ENCODE data around the gene CD63. TPM values are rescaled to one million over a fixed set of nuclear protein-coding genes. Genes with fewer than 3 reads are reported as not detected.

Gene CD63
- total RNA-seq, 4 donors from 2014 or later = 736 to 1,401 (median 892) TPM

DNA sequence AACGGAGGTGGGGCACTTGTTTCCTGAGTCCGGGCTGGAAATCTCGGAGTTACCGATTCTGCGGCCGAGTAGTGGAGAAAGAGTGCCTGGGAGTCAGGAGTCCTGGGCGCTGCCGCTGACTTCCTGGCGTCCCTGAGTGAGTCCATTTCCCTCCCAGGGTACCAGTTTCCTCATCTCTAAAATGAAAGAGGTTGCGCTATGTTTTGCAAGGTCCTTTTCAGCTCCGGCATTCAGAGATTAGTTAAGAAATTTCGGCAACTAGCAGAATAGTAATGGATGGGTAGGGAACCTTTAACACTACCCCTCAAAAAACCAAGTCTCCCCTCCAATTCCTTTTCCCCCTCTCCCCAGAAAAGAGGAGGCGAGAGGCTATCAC is 12.2 kb downstream of the CD63 start:
- DNase-seq (ENCODE audit: low spot score) (no peak), ATAC-seq (ENCODE audit: low FRiP score) (no peak)
- TF ChIP-seq, protein P1, sequence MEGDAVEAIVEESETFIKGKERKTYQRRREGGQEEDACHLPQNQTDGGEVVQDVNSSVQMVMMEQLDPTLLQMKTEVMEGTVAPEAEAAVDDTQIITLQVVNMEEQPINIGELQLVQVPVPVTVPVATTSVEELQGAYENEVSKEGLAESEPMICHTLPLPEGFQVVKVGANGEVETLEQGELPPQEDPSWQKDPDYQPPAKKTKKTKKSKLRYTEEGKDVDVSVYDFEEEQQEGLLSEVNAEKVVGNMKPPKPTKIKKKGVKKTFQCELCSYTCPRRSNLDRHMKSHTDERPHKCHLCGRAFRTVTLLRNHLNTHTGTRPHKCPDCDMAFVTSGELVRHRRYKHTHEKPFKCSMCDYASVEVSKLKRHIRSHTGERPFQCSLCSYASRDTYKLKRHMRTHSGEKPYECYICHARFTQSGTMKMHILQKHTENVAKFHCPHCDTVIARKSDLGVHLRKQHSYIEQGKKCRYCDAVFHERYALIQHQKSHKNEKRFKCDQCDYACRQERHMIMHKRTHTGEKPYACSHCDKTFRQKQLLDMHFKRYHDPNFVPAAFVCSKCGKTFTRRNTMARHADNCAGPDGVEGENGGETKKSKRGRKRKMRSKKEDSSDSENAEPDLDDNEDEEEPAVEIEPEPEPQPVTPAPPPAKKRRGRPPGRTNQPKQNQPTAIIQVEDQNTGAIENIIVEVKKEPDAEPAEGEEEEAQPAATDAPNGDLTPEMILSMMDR (IDR thresholded peaks at IDR 0.05) = no peak

DNA sequence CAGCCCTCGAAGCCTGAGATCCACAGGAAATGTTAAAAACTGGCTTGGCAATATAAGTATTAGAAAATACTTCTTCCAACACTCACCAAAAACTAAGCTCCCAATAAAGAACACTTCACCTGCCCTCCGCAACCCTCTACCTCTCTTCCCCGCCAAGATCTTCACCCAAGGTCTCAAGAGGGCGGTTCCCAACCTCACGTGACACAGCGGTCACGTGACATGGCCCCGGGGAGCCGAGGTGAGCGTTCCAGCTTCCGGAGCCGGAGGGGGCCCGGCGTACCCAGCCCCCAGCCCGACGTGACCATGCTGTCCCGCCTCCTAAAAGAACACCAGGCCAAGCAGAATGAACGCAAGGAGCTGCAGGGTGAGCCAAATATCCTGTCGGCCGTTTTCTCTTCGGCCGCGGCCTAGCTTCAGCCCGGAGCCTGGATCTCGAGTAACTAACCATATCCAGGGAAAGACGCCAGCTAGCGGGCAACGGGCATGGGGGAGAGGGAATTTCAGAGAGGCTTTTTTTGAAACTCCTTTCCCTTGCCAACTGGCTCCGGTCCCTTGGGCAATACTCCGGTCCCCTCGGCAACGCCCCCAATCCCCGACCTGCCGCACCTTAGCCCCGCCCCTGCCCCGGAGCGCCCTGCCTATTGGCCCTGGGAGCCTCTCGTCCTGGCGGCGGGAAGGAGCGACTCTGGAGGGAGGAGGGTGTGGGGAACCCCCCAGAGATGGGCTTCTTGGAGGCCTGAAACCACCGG is 12.8 kb downstream of the CD63 start, which contains the start of gene BLOC1S1:
BLOC1S1 (plus strand) TSS at position 214 of the 749 bp plus-strand sequence; CDS start at position 220, 6 bp downstream.
- DNase-seq (ENCODE audit: low spot score) = peak; percentile 91
- peak; percentile 70 for ATAC-seq (ENCODE audit: low FRiP score)
- TF ChIP-seq, protein P1 (IDR thresholded peaks at IDR 0.05) = no peak

DNA sequence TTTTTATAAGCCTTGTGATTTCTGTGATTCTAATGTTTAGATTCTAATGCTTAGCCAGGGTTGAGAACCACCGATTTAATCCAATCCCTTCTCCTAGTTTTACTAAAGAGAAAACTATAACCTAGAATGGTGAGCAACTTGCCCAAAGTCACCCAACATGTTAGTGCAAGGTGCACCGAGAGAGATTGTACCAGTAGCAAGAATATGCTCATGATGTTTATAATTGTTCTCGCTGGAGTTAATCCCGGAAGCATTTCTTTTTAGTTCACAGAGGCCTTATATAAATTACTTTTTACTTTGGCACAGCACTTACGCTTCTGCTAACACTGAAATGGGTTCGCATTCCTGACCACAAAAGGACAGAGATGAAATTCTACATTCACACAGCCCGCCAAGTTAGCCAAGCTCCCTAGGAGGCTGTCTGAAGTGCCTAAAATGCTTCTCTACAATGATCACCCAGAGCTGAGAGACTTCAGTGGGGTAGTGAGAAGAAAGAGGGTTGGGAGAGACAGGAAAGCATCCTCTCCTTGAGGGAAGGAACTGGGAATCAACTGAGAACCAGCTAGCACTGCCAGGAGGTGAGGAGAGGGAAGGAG is 13.5 kb downstream of the CD63 start:
- DNase-seq (ENCODE audit: low spot score) = no peak
- ATAC-seq (ENCODE audit: low FRiP score) = no peak
- TF ChIP-seq, protein P1 (IDR thresholded peaks at IDR 0.05) = no peak

DNA sequence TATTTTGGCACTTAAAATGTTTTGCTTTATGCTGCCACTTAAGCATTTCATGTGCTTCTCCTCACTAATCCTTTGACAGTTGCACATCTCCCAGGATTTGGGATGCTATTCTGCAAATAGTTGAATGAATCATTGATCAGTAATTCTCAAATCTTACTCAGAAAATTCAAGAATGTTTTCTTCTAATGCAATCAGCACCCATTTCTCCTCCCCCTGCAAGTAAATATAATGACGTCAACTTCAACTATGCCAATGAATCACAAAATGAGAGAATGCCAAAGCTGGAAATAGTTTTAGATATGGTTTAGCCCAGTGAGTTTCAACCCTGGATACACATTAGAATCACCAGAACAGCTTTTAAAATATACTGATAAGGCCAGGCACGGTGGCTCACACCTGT is 15.1 kb downstream of the CD63 start:
- peak; percentile 6 for ATAC-seq (ENCODE audit: low FRiP score)
- DNase-seq (ENCODE audit: low spot score) = no peak
- TF ChIP-seq, protein P1 (IDR thresholded peaks at IDR 0.05) = no peak

DNA sequence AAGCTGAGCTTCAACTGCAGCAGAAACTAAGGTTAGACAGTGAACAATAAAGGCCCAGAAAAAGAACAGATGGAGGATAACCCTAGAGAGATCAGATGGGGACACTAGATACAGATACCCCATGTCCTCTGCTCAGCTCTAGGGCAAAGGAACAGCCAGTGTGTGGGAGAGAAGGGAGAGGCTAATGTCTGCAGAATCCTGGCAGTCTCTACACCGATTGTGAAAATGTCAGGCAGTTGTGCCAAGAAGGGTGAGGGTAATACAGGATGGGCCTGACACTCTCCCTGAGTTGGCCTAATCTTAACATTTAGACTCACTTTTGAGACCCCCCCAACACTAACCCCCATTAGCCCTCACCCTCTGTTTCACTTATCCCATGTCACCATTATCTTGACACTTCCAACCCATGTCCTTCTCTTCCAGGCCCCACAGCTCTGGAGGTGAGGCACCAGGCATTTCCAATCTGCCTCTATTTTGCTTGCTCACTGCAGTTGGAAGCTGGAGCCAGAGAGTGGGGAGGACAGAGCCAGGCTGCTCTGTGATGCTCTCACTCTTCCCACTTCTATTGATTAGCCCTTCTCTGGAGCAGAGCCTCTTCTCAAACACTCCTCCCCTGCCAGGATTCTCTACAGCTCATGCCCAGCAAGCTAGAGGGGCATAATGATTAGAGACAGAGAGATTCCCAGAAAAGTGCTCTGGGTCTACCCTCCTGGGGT is 16.0 kb downstream of the CD63 start:
- no peak for ATAC-seq (ENCODE audit: low FRiP score)
- no peak for DNase-seq (ENCODE audit: low spot score)
- TF ChIP-seq, protein P1 (IDR thresholded peaks at IDR 0.05) = no peak

DNA sequence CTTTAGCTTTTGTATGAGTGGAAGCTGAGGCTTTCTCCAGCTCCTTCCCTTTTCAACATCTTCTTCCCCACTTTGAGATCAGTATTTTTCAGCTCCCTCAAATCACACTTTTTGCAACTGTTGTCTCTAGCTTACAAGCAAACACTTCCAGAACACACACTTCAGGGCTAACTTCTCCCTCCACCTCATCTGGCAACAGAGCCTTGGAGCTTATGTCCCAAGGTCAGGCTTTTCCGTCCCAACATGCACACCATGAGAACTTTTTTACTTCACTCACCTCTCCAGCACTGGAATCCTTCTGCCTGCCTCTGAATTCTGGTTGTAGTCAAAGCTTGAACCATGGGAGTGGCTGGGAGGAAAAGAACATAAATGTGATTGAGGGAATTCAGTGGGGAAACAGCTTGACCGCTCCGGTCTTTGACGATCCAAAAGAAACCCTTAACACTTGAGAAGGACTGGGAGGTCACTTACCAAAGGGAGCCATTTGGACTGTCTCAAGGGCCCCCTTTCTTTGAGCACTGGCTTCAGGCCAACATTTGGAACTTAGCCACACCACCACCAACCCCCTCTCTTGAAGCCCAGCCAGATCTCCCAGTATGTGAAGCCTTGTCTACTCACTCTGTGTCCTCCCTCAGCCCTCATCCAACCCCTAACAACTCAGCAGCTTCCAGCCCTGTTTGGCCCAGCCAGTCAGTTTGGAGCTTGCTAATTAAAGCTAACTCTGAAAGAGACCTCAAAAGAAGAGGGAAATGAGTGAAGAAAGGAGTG is 16.8 kb downstream of the CD63 start:
- TF ChIP-seq, protein P1 (IDR thresholded peaks at IDR 0.05) = no peak
- no peak for ATAC-seq (ENCODE audit: low FRiP score)

More for the DNA sequence above, 16.8 kb downstream of the CD63 start:
- DNase-seq (ENCODE audit: low spot score) = no peak
